ENCODE results near the gene CALML5. TPM values are rescaled to one million over a fixed set of nuclear protein-coding genes. Genes with fewer than 3 reads are reported as not detected.
A peak's percentile ranks its signal among the peaks of the same experiment; 100 is the strongest.

CALML5 gene
- total RNA-seq, 1 donor from 2014 or later, result not detected

DNA sequence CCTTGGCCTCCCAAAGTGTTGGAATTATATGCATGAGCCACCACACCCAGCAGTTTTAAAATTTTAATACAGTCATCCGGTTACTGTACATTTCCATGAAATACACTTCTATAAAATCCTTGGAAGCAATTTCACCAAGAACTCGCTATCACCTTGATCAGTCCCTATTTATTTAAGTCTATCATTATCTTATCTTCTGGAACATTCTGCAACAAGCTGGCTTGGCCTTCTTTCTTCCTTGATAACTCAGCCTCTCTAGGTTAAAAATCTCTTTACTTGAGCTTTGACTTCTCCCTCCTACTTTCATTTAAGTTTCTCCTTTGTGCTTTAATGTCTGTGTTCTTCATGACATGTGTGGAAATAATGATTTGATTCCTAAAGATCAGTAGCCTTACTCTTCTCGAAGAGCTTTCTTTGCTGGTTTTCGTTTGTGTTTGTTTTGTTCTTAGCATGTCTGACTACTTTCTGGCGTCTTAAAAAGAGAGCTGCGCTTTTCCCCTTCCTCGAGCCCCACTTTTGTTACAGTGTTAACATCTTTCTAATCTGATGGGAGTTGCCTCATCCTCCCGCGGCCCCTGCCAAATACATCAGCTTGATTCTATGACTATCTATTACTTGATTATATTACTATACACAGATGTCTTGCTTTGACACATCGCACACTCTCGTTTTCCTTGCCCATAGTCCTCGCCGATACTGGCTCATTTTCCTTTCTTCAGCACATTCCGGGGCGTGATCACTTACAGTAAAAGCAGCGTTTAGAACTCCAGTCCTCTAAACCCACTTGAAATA, 11.1 kb upstream of the CALML5 start:
- Mint-ChIP-seq H3K4me3 (ENCODE audit: unreplicated experiment) (no peak overlapping the region), H3K27ac (ENCODE audit: unreplicated experiment) (no peak overlapping the region), H3K9me3 (ENCODE audit: low read depth) (no peaks in the 10 kb centered on the region), H3K36me3 (ENCODE audit: low read depth) (no peaks in the 10 kb centered on the region), H3K4me1 (ENCODE audit: low read depth) (no peaks in the 10 kb centered on the region), H3K27me3 (ENCODE audit: low read depth) (peaks cover 7% of the 10 kb centered on the region)
- peak; percentile 14 for DNase-seq (ENCODE audit: low spot score)
- TF ChIP-seq, protein P1, sequence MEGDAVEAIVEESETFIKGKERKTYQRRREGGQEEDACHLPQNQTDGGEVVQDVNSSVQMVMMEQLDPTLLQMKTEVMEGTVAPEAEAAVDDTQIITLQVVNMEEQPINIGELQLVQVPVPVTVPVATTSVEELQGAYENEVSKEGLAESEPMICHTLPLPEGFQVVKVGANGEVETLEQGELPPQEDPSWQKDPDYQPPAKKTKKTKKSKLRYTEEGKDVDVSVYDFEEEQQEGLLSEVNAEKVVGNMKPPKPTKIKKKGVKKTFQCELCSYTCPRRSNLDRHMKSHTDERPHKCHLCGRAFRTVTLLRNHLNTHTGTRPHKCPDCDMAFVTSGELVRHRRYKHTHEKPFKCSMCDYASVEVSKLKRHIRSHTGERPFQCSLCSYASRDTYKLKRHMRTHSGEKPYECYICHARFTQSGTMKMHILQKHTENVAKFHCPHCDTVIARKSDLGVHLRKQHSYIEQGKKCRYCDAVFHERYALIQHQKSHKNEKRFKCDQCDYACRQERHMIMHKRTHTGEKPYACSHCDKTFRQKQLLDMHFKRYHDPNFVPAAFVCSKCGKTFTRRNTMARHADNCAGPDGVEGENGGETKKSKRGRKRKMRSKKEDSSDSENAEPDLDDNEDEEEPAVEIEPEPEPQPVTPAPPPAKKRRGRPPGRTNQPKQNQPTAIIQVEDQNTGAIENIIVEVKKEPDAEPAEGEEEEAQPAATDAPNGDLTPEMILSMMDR (IDR thresholded peaks at IDR 0.05), result no peak

DNA sequence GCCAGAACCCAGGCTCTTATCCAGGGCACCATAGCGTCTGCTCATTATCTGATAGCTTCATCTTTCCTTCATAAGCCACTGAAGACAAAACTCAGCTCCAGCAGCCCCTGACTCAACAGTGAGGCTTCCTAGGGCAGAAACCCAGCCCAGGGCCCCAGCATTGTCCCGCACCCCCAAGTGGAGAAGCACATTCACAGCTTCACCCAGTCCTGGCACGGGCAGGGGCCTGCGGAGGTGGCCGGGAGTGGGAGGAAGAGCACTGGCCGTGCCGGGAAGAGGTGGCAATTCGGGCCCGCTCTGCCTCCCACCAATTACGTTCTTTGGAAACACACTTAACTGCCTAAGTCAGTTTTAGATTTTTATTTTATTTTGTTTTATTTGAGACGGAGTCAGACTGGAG, 10.3 kb upstream of the CALML5 start:
- H3K9me3 Mint-ChIP-seq (ENCODE audit: low read depth), result no peaks in the 10 kb centered on the region
- H3K27ac Mint-ChIP-seq (ENCODE audit: unreplicated experiment), result no peak overlapping the region
- TF ChIP-seq, protein P1 (IDR thresholded peaks at IDR 0.05), result no peak
- peaks cover 7% of the 10 kb centered on the region for H3K27me3 Mint-ChIP-seq (ENCODE audit: low read depth)
- H3K4me3 Mint-ChIP-seq (ENCODE audit: unreplicated experiment), result no peak overlapping the region
- peak; percentile 81 for DNase-seq (ENCODE audit: low spot score)
- H3K36me3 Mint-ChIP-seq (ENCODE audit: low read depth), result no peaks in the 10 kb centered on the region
- H3K4me1 Mint-ChIP-seq (ENCODE audit: low read depth), result no peaks in the 10 kb centered on the region

DNA sequence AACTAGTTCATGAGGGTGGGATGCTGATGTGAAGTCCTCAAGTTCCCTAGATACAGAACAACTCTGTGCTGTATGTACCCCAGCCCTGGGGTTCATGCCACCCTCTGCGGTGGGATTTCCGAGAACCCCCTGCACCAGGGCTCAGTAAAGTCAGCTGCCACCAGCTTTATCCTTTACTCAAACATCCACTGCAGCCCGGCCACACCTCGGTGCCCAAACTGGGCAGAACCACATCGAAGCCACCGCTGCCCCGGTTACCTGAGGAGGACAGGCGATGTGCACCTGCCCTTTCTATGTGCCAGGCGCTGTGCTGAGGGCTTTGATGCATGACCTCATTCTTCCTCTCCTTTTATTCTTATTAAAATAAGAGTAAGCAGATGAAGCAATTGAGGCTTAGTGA, 9.9 kb upstream of the CALML5 start:
- TF ChIP-seq, protein P1 (IDR thresholded peaks at IDR 0.05), result no peak
- Mint-ChIP-seq H3K27ac (ENCODE audit: unreplicated experiment) (no peak overlapping the region), H3K36me3 (ENCODE audit: low read depth) (no peaks in the 10 kb centered on the region), H3K4me1 (ENCODE audit: low read depth) (no peaks in the 10 kb centered on the region), H3K9me3 (ENCODE audit: low read depth) (no peaks in the 10 kb centered on the region), H3K27me3 (ENCODE audit: low read depth) (peaks cover 9% of the 10 kb centered on the region), H3K4me3 (ENCODE audit: unreplicated experiment) (no peak overlapping the region)
- peak; percentile 69 for DNase-seq (ENCODE audit: low spot score)

DNA sequence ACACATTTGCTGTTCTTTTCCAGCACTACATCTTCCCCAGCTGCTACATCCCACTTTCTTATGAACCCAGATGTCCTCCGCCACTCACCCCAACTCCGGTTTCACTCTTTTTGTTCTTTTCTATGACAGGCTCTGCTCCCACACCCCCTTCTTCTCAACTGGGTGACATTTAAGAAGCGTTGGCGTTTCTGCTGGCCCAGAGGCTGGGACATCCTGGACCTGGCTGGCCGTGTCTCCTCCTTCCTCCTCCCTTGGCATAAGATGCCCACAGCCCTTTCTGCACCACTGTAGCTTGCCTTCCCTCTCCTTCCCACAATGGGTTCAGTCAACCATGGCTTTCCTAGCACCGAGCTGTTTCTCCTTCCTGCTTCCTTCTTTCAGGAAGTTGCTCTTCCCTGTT, 9.4 kb upstream of the CALML5 start:
- TF ChIP-seq, protein P1 (IDR thresholded peaks at IDR 0.05), result no peak
- Mint-ChIP-seq H3K27ac (ENCODE audit: unreplicated experiment) (no peak overlapping the region), H3K4me3 (ENCODE audit: unreplicated experiment) (no peak overlapping the region), H3K9me3 (ENCODE audit: low read depth) (no peaks in the 10 kb centered on the region), H3K27me3 (ENCODE audit: low read depth) (peaks cover 9% of the 10 kb centered on the region), H3K36me3 (ENCODE audit: low read depth) (no peaks in the 10 kb centered on the region), H3K4me1 (ENCODE audit: low read depth) (no peaks in the 10 kb centered on the region)
- peak; percentile 38 for DNase-seq (ENCODE audit: low spot score)

DNA sequence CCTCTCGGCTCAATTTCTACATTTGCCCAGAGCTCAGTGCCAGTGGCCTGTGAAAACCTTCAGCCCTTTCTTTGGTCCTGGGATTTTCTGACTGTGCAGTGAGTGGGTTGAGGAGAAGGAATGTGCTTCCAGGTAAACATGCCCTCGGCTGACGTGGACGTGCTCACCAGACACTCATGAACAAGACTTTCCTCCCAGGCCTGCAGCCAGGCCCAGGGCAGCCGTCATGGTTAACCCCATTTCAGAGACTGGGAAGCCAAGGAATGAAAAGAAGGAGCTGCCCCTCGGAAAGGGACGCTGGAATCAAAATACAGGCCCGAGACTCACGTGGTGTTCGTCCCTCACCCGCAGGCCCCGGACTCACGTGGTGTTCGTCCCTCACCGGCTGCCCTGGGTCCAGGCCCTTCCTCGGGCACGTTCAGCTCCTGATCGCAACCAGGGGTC, 8.8 kb upstream of the CALML5 start:
- H3K9me3 Mint-ChIP-seq (ENCODE audit: low read depth), result no peaks in the 10 kb centered on the region
- H3K27ac Mint-ChIP-seq (ENCODE audit: unreplicated experiment), result no peak overlapping the region
- no peaks in the 10 kb centered on the region for H3K4me1 Mint-ChIP-seq (ENCODE audit: low read depth)
- no peak overlapping the region for H3K4me3 Mint-ChIP-seq (ENCODE audit: unreplicated experiment)
- peak; percentile 75 for DNase-seq (ENCODE audit: low spot score)
- H3K27me3 Mint-ChIP-seq (ENCODE audit: low read depth), result peaks cover 11% of the 10 kb centered on the region
- no peaks in the 10 kb centered on the region for H3K36me3 Mint-ChIP-seq (ENCODE audit: low read depth)
- TF ChIP-seq, protein P1 (IDR thresholded peaks at IDR 0.05), result no peak
